Subcutaneous abdominal adipose tissue (tissue), 5 donors: Measurements from ENCODE around the gene AMPD3.

Experiments
- H3K27ac ChIP-seq: one replicate; pipeline ENCODE4 v1.7.0; 2013; ENCODE audit warnings: low read depth, mild to moderate bottlenecking, inconsistent platforms, low read length, moderate library complexity
- H3K27me3 ChIP-seq, 5 donors: one replicate each; pipeline ENCODE4 v1.7.0; 2013; ENCODE audit warnings: low read length in 5 of 5, inconsistent platforms in 1 of 5; ENCODE audit not compliant: control insufficient read depth in 5 of 5, insufficient read depth in 4 of 5
- H3K36me3 ChIP-seq, 5 donors: one replicate each; pipeline ENCODE4 v1.7.0; 2013; ENCODE audit warnings: low read length in 5 of 5; ENCODE audit not compliant: control insufficient read depth in 5 of 5, insufficient read depth in 5 of 5
- H3K4me1 ChIP-seq, 5 donors: one replicate each; pipeline ENCODE4 v1.7.0; 2013; ENCODE audit warnings: low read length in 5 of 5, mild to moderate bottlenecking in 3 of 5, moderate library complexity in 1 of 5; ENCODE audit not compliant: control insufficient read depth in 5 of 5, insufficient read depth in 5 of 5
- H3K4me3 ChIP-seq, 5 donors: one replicate each; pipeline ENCODE4 v1.7.0; 2013; ENCODE audit warnings: low read length in 5 of 5, low read depth in 1 of 5
- H3K9ac ChIP-seq, 5 donors: one replicate each; pipeline ENCODE4 v1.7.0; 2013; ENCODE audit warnings: low read length in 5 of 5, mild to moderate bottlenecking in 4 of 5, moderate library complexity in 3 of 5
- H3K9me3 ChIP-seq, 5 donors: one replicate each; pipeline ENCODE4 v1.7.0; 2013; ENCODE audit warnings: low read length in 5 of 5; ENCODE audit not compliant: control insufficient read depth in 5 of 5
- donor health status: healthy.
- donor health status: healthy.
- donor health status: healthy.
- donor health status: healthy.
- donor health status: healthy.

AMPD3 gene

DNA sequence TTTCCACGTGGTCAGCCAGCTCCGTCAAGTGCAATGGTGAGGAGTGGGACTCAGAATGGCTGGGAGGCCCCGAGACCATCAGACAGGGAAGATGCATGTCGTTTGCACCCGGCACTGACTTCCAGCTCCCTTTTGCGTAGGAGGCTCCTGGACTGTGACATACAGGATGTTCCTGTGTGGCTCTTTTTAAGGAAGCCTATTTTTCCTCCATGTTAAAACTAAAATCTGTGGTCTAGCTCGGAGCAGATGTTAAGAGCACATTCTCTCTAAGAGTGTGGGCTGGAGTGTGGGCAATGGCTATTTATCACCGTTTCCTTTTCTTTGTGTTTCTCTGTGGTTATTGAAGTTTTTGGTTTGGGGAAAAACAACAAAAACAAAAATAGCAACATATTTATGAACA, 40.9 kb upstream of the AMPD3 start:
- H3K27me3 ChIP-seq = no peaks in the 10 kb centered on the region
- peak overlapping the region in 1 of 5 donors; percentile 17 for H3K4me3 ChIP-seq
- peak overlapping the region; percentile 17 for H3K27ac ChIP-seq
- no peaks in the 10 kb centered on the region for H3K9me3 ChIP-seq
- peaks cover 0 to 4% (median 0%) of the 10 kb centered on the region in 5 donors for H3K36me3 ChIP-seq
- H3K4me1 ChIP-seq = peaks cover 2 to 38% (median 22%) of the 10 kb centered on the region in 5 donors
- H3K9ac ChIP-seq = no peak overlapping the region

DNA sequence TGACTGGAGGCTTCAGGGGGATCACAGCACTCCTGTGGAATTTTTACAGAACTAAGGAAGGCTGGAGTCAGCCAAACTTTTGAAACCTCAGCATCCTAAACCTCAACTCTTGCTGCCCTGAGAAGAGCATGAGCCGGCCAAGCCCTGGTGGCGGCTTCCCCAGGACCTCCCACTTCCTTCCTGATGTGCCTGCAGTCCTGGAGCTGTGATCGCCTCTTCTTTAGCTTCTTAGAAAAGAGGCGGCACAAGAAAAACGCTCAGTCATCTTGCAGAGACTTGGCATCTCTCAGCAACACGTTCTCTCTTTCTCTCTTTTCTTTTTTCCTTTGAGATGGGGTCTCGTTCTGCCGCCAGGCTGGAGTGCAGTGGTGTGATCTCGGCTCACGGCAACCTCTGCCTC, 40.4 kb upstream of the AMPD3 start:
- H3K9ac ChIP-seq = peak overlapping the region in 1 of 5 donors; percentile 5
- H3K9me3 ChIP-seq = no peaks in the 10 kb centered on the region
- peaks cover 2 to 34% (median 24%) of the 10 kb centered on the region in 5 donors for H3K4me1 ChIP-seq
- H3K36me3 ChIP-seq = peaks cover 0 to 4% (median 0%) of the 10 kb centered on the region in 5 donors
- H3K27me3 ChIP-seq = no peaks in the 10 kb centered on the region
- no peak overlapping the region for H3K27ac ChIP-seq
- H3K4me3 ChIP-seq = peak overlapping the region in 1 of 5 donors; percentile 17

DNA sequence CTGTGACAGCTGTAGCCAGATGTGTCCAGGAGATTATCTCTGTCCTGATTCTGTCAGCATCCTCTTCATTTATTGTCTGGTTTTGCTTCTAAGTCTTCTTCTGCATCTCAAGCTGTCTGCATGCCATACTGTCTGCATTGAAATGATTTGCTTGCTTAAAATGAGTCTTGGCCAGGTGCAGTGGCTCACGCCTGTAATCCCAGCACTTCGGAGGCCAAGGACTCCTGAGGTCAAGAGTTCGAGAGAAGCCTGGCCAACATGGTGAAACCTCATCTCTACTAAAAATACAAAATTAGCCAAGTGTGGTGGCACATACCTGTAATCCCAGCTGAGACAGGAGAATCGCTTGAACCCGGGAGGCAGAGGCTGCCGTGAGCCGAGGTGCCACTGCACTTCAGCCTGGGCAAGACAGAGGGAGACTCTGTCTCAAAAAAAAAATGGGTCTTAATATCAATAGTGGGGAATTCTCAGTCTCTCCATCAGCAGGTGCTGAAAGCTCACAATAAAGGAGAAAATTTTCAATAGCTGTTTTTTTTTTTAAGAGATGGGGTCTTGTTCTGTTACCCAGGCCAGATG, 39.2 kb upstream of the AMPD3 start:
- no peak overlapping the region for H3K27ac ChIP-seq
- H3K4me3 ChIP-seq = no peak overlapping the region

DNA sequence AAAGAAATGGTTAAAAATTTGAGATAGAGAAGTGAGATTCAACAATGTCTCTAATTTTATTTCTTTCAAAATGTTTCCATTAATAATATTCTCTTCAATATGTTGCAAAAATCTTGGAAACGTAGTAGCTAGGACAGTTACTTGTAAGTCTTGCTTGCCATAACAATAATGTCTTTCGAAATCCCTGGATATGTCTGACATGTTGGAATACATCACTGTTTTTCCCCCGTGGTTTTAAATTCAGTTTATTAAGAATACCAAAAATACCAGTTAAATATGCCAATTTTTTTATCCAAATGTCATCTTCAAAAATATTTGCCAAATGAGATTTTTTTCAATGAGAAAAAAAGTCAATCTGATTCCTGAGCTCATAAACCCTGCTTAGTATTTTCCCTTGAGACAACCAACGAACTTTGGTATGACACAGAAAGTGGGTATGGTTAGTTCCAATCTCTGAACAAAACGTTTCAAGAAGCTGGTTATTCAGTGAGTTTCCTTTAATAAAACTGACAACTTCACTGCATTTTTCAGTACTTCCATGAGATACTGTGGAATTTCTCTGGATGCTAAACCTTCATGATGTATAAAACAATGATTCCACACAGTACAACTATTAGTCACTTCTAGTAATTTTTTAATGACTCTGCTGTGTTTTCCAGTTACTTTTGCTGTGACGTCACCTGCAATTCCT, 36.7 kb upstream of the AMPD3 start:
- H3K9ac ChIP-seq = peak overlapping the region in 3 of 5 donors; percentile 2 to 56 (median 20)
- H3K9me3 ChIP-seq = no peaks in the 10 kb centered on the region
- no peak overlapping the region for H3K4me3 ChIP-seq
- no peaks in the 10 kb centered on the region for H3K27me3 ChIP-seq
- no peaks in the 10 kb centered on the region for H3K36me3 ChIP-seq
- H3K27ac ChIP-seq = peak overlapping the region; percentile 67
- peaks cover 2 to 32% (median 21%) of the 10 kb centered on the region in 5 donors for H3K4me1 ChIP-seq

More for the DNA sequence above, 39.2 kb upstream of the AMPD3 start:
- H3K27me3 ChIP-seq = no peaks in the 10 kb centered on the region
- no peak overlapping the region for H3K9ac ChIP-seq
- peaks cover 0 to 4% (median 0%) of the 10 kb centered on the region in 5 donors for H3K36me3 ChIP-seq
- H3K9me3 ChIP-seq = no peaks in the 10 kb centered on the region
- H3K4me1 ChIP-seq = peaks cover 2 to 34% (median 24%) of the 10 kb centered on the region in 5 donors

GRCh38 chr11:10418950-10419310, 36.1 kb upstream of the AMPD3 start:
- H3K27ac ChIP-seq = peak overlapping the region; percentile 67

DNA sequence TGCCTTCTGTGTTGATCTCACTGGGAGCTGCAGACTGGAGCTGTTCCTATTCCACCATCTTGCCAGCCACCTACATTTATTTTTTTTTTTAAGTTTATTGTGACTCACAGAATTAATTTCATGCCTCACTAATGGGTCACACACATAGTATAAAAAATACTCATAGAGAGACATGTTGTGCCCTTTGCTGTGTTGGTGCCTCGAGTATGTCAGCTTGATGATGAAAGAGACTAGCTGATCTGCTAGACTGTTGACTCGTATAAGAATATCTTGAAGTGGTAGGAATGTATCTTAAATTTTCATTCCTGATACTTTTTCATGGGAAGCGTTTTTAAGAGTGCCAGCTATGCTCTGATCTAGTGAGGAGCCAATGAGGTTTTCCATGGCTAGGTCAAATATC, 28.6 kb upstream of the AMPD3 start:
- no peaks in the 10 kb centered on the region for H3K27me3 ChIP-seq
- H3K36me3 ChIP-seq = no peaks in the 10 kb centered on the region
- H3K4me1 ChIP-seq = no peaks in the 10 kb centered on the region
- no peaks in the 10 kb centered on the region for H3K9me3 ChIP-seq
- H3K9ac ChIP-seq = no peak overlapping the region
- no peak overlapping the region for H3K4me3 ChIP-seq
- no peak overlapping the region for H3K27ac ChIP-seq

More at GRCh38 chr11:10418950-10419310, 36.1 kb upstream of the AMPD3 start:
- Histone ChIP-seq H3K36me3 (no peaks in the 10 kb centered on the region), H3K9ac (peak overlapping the region in 3 of 5 donors; percentile 2 to 56 (median 20)), H3K4me1 (peaks cover 2 to 27% (median 16%) of the 10 kb centered on the region in 5 donors), H3K4me3 (no peak overlapping the region), H3K9me3 (no peaks in the 10 kb centered on the region), H3K27me3 (no peaks in the 10 kb centered on the region)

- Histone ChIP-seq H3K36me3 (no peaks in the 10 kb centered on the region), H3K27me3 (no peaks in the 10 kb centered on the region), H3K9ac (no peak overlapping the region), H3K9me3 (no peaks in the 10 kb centered on the region), H3K4me1 (no peaks in the 10 kb centered on the region), H3K27ac (no peak overlapping the region), H3K4me3 (no peak overlapping the region)
Observed at GRCh38 chr11:10428453-10428852, 26.6 kb upstream of the AMPD3 start.

GRCh38 chr11:10429526-10429925, 25.5 kb upstream of the AMPD3 start:
- Histone ChIP-seq H3K27ac (no peak overlapping the region), H3K27me3 (no peaks in the 10 kb centered on the region), H3K9me3 (no peaks in the 10 kb centered on the region), H3K4me3 (no peak overlapping the region), H3K9ac (no peak overlapping the region), H3K4me1 (no peaks in the 10 kb centered on the region), H3K36me3 (no peaks in the 10 kb centered on the region)

DNA sequence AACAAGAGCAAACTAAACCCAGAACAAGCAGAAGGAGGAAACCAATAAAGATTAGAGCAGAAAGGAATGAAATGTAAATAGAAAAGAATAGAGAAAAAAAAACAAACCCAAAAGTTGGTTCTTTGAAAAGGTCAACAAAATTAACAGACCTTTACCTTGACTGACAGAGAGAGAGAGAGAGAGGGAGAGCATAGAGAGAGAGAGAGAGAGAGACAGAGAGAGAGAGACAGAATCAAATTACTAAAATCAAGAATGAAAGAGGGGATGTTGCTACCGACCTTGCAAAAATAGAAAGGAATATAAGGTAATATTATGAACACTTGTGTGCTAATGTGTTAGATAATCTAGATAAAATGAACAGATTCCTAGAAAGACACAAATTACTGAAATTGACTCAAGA, 22.6 kb upstream of the AMPD3 start:
- no peak overlapping the region for H3K4me3 ChIP-seq
- no peak overlapping the region for H3K9ac ChIP-seq
- H3K36me3 ChIP-seq = no peaks in the 10 kb centered on the region
- H3K27ac ChIP-seq = no peak overlapping the region
- H3K27me3 ChIP-seq = no peaks in the 10 kb centered on the region
- no peaks in the 10 kb centered on the region for H3K4me1 ChIP-seq
- H3K9me3 ChIP-seq = no peaks in the 10 kb centered on the region

DNA sequence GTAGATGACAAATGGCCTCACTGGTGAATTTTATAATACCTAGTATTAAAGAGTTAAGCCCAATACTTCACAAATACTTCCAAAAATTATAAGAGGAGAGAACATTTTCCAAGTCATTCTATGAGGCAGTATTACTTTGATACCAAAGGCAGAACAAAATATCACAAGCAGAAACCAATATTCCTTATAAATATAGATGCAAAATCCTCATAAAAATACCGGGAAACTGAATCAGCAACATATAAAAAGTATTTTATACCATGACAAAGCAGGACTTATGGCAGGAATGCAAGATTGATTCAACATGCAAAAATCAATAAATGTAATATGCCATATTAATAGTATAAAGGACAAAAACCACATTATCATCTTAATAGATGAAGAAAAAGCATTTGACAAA, 22.1 kb upstream of the AMPD3 start:
- no peaks in the 10 kb centered on the region for H3K36me3 ChIP-seq
- H3K9me3 ChIP-seq = no peaks in the 10 kb centered on the region
- H3K4me1 ChIP-seq = no peaks in the 10 kb centered on the region
- H3K9ac ChIP-seq = no peak overlapping the region
- H3K27ac ChIP-seq = no peak overlapping the region
- H3K27me3 ChIP-seq = no peaks in the 10 kb centered on the region
- H3K4me3 ChIP-seq = no peak overlapping the region
